ENCODE results near the gene SP1.
A peak's percentile ranks its signal among the peaks of the same experiment; 100 is the strongest.
"Not testable (repeated sequence)": the region's sequence is repeated elsewhere in the genome, so short reads cannot be mapped to it uniquely, and the experiment has no call there.

Gene SP1

GRCh38 chr12:53444593-53445325 lies 64.8 kb downstream of the SP1 start:
- Mint-ChIP-seq H3K4me3 (peak overlapping the region; percentile 26), H3K27ac (peak overlapping the region; percentile 12), H3K4me1 (peaks cover 42% of the 10 kb centered on the region), H3K36me3 (peaks cover 11% of the 10 kb centered on the region)
- not testable (repeated sequence) for H3K9me3 Mint-ChIP-seq, H3K27me3 Mint-ChIP-seq

- no peaks in the 10 kb centered on the region for H3K9me3 Mint-ChIP-seq
- H3K4me3 Mint-ChIP-seq: no peak overlapping the region
- peaks cover 23% of the 10 kb centered on the region for H3K36me3 Mint-ChIP-seq
- no peaks in the 10 kb centered on the region for H3K27me3 Mint-ChIP-seq
- peak overlapping the region; percentile 55 for H3K27ac Mint-ChIP-seq
- H3K4me1 Mint-ChIP-seq: peaks cover 43% of the 10 kb centered on the region
Measured at GRCh38 chr12:53450936-53451335, 71.0 kb downstream of the SP1 start.

GRCh38 chr12:53451661-53452158 lies 71.7 kb downstream of the SP1 start, which contains the start of gene PCBP2:
TSS of gene PCBP2 (plus strand) at chr12:53452102. CDS start at chr12:53454801, 2,699 bp downstream.
- Mint-ChIP-seq H3K27ac (peak within 1 kb of the TSS; percentile 100), H3K4me1 (peaks cover 39% of the 10 kb centered on the region), H3K36me3 (peaks cover 24% of the 10 kb centered on the region), H3K4me3 (peak within 1 kb of the TSS; percentile 97), H3K27me3 (no peaks in the 10 kb centered on the region), H3K9me3 (no peaks in the 10 kb centered on the region)

- Mint-ChIP-seq H3K4me1 (peaks cover 43% of the 10 kb centered on the region), H3K9me3 (no peaks in the 10 kb centered on the region), H3K4me3 (peak overlapping the region; percentile 97), H3K27me3 (no peaks in the 10 kb centered on the region), H3K27ac (peak overlapping the region; percentile 100), H3K36me3 (peaks cover 26% of the 10 kb centered on the region)
Measured at GRCh38 chr12:53452159-53453077, 72.4 kb downstream of the SP1 start.

- H3K27ac Mint-ChIP-seq: peak overlapping the region; percentile 65
- H3K9me3 Mint-ChIP-seq: no peaks in the 10 kb centered on the region
- H3K36me3 Mint-ChIP-seq: peaks cover 27% of the 10 kb centered on the region
- H3K27me3 Mint-ChIP-seq: no peaks in the 10 kb centered on the region
- peaks cover 45% of the 10 kb centered on the region for H3K4me1 Mint-ChIP-seq
- H3K4me3 Mint-ChIP-seq: peak overlapping the region; percentile 97
Measured at GRCh38 chr12:53453953-53454640, 74.1 kb downstream of the SP1 start.

- peaks cover 47% of the 10 kb centered on the region for H3K4me1 Mint-ChIP-seq
- no peaks in the 10 kb centered on the region for H3K9me3 Mint-ChIP-seq
- peak overlapping the region; percentile 65 for H3K27ac Mint-ChIP-seq
- peaks cover 28% of the 10 kb centered on the region for H3K36me3 Mint-ChIP-seq
- H3K4me3 Mint-ChIP-seq: peak overlapping the region; percentile 97
- no peaks in the 10 kb centered on the region for H3K27me3 Mint-ChIP-seq
Measured at GRCh38 chr12:53454707-53455106, 74.7 kb downstream of the SP1 start.

GRCh38 chr12:53456654-53457366 lies 76.8 kb downstream of the SP1 start:
- Mint-ChIP-seq H3K4me1 (peaks cover 58% of the 10 kb centered on the region), H3K36me3 (peaks cover 43% of the 10 kb centered on the region), H3K9me3 (no peaks in the 10 kb centered on the region), H3K27ac (no peak overlapping the region), H3K27me3 (no peaks in the 10 kb centered on the region), H3K4me3 (no peak overlapping the region)

- H3K4me1 Mint-ChIP-seq: peaks cover 62% of the 10 kb centered on the region
- H3K27ac Mint-ChIP-seq: no peak overlapping the region
- H3K4me3 Mint-ChIP-seq: no peak overlapping the region
- peaks cover 46% of the 10 kb centered on the region for H3K36me3 Mint-ChIP-seq
- no peaks in the 10 kb centered on the region for H3K27me3 Mint-ChIP-seq
- H3K9me3 Mint-ChIP-seq: no peaks in the 10 kb centered on the region
Measured at GRCh38 chr12:53459097-53459496, 79.1 kb downstream of the SP1 start.

GRCh38 chr12:53461059-53461458 lies 81.1 kb downstream of the SP1 start:
- Mint-ChIP-seq H3K4me1 (peaks cover 52% of the 10 kb centered on the region), H3K36me3 (peaks cover 39% of the 10 kb centered on the region), H3K27me3 (no peaks in the 10 kb centered on the region), H3K9me3 (no peaks in the 10 kb centered on the region), H3K4me3 (peak overlapping the region; percentile 6), H3K27ac (peak overlapping the region; percentile 70)

- peaks cover 53% of the 10 kb centered on the region for H3K4me1 Mint-ChIP-seq
- H3K27me3 Mint-ChIP-seq: no peaks in the 10 kb centered on the region
- no peak overlapping the region for H3K4me3 Mint-ChIP-seq
- peaks cover 38% of the 10 kb centered on the region for H3K36me3 Mint-ChIP-seq
- no peaks in the 10 kb centered on the region for H3K9me3 Mint-ChIP-seq
- H3K27ac Mint-ChIP-seq: peak overlapping the region; percentile 41
Measured at GRCh38 chr12:53461591-53461990, 81.6 kb downstream of the SP1 start.

- Mint-ChIP-seq H3K4me1 (peaks cover 53% of the 10 kb centered on the region), H3K4me3 (no peak overlapping the region), H3K36me3 (peaks cover 39% of the 10 kb centered on the region), H3K27ac (no peak overlapping the region), H3K27me3 (no peaks in the 10 kb centered on the region), H3K9me3 (no peaks in the 10 kb centered on the region)
Measured at GRCh38 chr12:53462935-53463334, 83.0 kb downstream of the SP1 start.

GRCh38 chr12:53463802-53464560 lies 84.0 kb downstream of the SP1 start:
- Mint-ChIP-seq H3K4me1 (peaks cover 56% of the 10 kb centered on the region), H3K27ac (no peak overlapping the region), H3K27me3 (no peaks in the 10 kb centered on the region), H3K9me3 (no peaks in the 10 kb centered on the region), H3K36me3 (peaks cover 38% of the 10 kb centered on the region), H3K4me3 (no peak overlapping the region)

GRCh38 chr12:53464685-53465418 lies 84.9 kb downstream of the SP1 start:
- Mint-ChIP-seq H3K27me3 (no peaks in the 10 kb centered on the region), H3K4me1 (peaks cover 51% of the 10 kb centered on the region), H3K27ac (peak overlapping the region; percentile 19), H3K4me3 (peak overlapping the region; percentile 16), H3K36me3 (peaks cover 34% of the 10 kb centered on the region), H3K9me3 (no peaks in the 10 kb centered on the region)

- Mint-ChIP-seq H3K36me3 (peaks cover 29% of the 10 kb centered on the region), H3K4me3 (no peak overlapping the region), H3K9me3 (no peaks in the 10 kb centered on the region), H3K27me3 (no peaks in the 10 kb centered on the region), H3K4me1 (peaks cover 46% of the 10 kb centered on the region), H3K27ac (peak overlapping the region; percentile 55)
Measured at GRCh38 chr12:53465679-53466078, 85.7 kb downstream of the SP1 start.
